ENCODE data around the gene ARSG.
"Not testable (repeated sequence)": the region's sequence is repeated elsewhere in the genome, so short reads cannot be mapped to it uniquely, and the experiment has no call there.

GRCh38 chr17:68276339-68276738 is 15.0 kb upstream of the ARSG start:
- TF ChIP-seq, protein P1, sequence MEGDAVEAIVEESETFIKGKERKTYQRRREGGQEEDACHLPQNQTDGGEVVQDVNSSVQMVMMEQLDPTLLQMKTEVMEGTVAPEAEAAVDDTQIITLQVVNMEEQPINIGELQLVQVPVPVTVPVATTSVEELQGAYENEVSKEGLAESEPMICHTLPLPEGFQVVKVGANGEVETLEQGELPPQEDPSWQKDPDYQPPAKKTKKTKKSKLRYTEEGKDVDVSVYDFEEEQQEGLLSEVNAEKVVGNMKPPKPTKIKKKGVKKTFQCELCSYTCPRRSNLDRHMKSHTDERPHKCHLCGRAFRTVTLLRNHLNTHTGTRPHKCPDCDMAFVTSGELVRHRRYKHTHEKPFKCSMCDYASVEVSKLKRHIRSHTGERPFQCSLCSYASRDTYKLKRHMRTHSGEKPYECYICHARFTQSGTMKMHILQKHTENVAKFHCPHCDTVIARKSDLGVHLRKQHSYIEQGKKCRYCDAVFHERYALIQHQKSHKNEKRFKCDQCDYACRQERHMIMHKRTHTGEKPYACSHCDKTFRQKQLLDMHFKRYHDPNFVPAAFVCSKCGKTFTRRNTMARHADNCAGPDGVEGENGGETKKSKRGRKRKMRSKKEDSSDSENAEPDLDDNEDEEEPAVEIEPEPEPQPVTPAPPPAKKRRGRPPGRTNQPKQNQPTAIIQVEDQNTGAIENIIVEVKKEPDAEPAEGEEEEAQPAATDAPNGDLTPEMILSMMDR (IDR thresholded peaks at IDR 0.05): not testable (repeated sequence)
- not testable (repeated sequence) for TF ChIP-seq EP300, POLR2A, POLR2AphosphoS5 (IDR thresholded peaks at IDR 0.05)
